ENCODE data around the gene DNAJC22.

Gene DNAJC22

GRCh38 chr12:49345051-49345824 is 1.4 kb upstream of the DNAJC22 start:
- peak; percentile 42 for DNase-seq

- DNase-seq, result peak; percentile 33
Measured at GRCh38 chr12:49345825-49346658, 646 bp upstream of the DNAJC22 start.

DNA sequence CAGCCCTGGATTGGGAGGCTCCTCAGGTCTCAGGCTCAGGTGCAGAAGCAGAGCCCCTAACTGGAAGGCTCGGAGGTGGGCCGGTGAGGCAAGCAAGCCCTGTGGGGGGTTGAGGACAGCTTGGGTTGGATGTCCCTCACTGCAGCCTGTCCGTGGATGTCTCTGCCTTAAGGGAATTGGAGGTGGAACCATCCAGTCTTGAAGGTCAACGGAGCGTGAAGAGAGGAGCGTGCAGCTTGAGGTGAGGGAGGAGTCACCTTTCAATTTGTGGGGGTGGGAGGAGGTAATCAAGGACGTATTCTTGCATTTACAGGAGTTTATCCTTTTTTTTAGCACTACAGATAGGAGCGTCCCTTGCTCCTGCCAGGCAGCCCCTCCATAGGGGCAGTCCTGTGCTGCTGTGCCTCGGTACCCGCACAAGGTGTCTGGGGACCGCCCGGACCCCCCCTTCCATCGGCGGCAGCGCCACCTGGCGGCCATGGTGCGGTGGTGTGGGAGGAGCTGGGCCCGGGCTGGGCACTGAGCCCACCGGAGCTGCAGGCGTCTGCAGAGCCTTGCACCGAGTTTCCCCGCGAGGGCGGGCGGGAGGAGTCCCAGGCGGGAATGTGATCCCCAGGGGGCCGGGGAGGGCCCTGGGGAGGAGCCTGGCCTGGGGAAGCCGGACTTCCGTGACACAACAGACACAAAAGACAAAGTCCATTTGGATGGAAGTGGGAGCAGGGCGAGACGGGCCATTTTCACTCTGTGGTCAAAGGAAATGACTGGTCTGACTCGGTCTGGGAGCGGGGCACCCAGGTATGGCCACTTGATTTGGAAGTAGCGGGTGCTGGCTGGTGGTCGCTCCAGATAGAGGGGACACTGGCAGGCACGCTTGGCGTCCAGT is 864 bp downstream of the DNAJC22 start:
- DNase-seq, result peak; percentile 91

- DNase-seq, result peak; percentile 19
Measured at GRCh38 chr12:49348781-49349180, 2.1 kb downstream of the DNAJC22 start.

DNA sequence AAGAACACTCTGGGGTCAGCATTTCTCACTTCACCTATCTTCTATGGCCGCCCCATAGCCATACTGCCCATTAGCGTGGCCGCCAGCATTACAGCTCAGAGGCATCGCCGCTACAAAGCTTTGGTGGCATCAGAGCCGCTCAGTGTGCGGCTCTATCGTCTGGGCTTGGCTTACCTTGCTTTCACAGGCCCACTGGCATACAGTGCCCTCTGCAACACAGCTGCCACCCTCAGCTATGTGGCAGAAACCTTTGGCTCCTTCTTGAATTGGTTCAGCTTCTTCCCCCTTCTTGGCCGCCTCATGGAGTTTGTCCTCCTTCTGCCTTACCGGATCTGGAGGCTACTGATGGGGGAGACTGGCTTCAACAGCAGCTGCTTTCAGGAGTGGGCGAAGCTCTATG is 2.6 kb downstream of the DNAJC22 start:
- no peak for DNase-seq

- DNase-seq, result no peak
Measured at GRCh38 chr12:49352351-49352750, 5.7 kb downstream of the DNAJC22 start.

DNA sequence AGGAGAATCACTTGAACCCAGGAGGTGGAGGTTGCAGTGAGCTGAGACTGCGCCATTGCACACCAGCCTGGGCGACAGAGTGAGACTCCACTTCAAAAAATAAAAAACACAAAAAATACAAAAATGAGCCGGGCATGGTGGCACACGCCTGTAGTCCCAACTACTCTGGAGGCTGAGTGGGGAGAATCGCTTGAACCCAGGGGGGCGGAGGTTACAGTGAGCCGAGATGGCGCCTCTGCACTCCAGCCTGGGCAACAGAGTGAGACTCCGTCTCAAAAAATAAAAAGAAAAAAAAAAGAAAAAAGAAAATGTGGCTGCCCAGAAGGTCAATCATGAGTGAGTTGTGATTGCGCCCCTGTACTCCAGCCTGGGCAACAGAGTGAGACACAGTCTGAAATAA is 9.2 kb downstream of the DNAJC22 start:
- no peak for DNase-seq

DNA sequence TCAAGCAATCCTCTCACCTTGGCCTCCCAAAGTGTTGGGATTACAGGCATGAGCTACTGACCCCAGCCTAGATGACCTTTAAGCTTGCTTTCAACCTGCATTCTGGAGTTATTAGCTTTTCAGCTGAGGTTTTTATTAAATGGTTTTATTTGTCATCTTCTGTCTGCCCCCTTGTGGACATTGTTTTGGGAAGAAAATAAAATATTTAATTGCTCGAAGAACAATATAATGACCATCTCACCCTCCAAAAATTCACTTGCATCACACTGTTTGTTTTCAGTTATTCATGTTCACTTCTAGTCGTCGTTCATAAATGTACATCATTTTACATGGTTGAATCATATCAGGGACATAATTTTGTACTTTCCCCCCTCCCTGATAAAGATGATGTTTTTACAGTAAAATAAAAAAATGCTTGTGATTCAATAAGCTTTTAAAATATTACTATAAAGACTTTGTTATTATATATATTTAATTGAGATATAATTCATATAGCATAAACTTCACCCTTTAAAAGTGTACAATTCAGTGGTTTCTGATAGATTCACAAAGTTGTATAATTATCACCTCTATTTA is 10.5 kb downstream of the DNAJC22 start:
- DNase-seq, result no peak

DNA sequence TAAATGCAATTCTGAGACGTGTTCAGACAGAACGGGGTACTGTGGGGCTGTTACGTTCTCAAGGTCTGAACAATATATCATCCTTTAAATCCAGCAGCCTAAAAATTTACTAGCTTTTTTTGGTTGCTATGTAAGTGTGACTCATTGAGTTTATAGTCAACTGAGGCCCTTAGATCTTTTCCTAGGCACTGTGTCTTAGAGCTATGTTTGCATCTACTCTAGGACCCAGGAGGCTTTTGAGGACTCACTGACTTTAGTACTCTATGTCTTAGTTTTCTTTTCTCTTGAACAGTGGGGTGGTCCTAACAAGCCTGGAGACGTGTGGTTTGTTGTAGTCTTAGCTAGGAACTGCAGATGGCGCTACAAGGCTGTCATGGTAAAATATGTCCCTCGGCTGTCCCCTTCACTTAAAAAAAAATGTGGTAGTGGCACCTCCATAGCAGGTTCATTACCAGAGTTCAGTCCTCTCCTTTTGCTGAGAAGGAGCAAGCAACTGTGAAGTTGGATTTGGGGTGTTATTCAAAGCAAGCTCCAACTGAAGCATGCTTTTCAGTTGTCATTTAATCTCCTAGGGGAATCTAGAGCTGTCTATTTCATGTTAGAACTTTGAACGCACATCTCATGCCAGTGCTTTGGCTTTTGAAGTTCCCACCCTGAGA is 11.9 kb downstream of the DNAJC22 start:
- DNase-seq, result peak; percentile 61

- no peak for DNase-seq
Measured at GRCh38 chr12:49359671-49360070, 13.0 kb downstream of the DNAJC22 start.

GRCh38 chr12:49362077-49362476 is 15.4 kb downstream of the DNAJC22 start:
- no peak for DNase-seq

DNA sequence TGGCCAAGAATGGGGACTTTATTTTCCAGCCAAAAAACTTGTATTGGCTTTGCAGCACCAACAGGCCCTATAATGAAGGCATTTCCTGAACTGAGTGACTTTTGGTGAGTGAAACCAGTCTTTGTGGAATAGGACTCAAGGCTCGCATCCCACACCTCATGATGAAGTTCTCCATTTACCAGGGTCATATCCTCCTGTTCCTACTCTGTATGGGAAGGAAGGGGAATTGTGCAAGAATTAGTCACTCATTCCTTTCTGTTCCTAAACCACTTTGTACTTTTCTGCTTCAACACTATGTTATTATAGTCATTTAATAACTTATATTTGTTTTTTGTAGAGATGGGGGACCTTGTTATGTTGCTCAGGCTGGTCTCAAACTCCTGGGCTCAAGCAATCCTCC is 18.3 kb downstream of the DNAJC22 start:
- DNase-seq, result no peak

DNA sequence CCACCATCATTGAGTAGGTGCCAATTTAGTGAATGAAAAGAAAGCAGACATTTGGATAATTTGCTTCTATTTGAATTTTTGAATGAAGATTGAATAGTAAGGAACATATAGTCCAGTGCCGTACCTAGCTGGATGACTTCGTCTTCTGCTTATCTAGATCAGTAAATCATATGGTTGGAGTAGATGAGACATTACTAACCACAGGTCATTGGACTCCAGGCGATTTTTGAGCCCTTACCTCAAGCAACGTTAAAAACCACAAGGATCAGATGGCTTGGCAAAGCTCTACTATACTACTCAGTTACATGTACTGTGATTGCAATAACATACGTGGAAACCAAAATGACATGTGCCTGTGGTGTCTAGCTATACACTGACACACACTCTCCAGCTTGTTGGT is 18.9 kb downstream of the DNAJC22 start:
- no peak for DNase-seq

- DNase-seq, result peak; percentile 38
Measured at GRCh38 chr12:49366096-49366651, 19.5 kb downstream of the DNAJC22 start.

DNA sequence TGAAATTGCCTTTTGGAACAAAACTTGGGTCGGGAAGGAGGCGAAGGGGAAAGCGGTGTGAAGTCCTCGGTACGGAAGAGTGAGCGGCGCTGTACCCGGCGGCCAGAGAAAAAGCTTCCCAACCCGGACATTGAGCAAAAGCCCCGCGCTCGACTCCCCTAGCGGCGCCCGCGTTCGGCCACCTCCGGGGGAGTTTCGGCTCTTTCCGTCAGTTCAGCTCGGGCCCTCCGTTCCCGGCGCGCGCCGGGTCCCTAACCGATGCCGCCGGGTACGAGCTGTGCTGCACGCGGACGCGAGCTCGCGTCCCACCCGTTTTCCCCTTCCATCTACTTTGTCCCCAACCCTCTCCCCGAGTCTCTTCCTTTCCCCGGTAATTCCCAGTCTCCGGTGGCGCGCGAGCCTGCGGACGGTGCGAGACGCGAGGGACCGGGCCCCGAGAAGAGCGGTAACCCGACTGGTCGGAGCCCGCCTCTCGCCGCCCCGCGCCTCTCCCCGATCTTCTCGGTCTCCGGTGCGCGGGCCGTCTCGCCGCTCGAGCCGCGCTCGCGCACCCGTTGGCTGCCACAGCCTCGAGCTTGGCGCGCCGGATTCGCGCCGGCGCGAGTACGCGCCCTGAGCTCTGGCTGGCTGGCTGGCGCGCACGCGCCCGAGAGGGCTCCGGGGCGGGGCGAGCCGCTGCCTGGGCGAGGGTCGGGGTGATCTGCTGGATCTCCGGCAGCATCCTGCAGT is 20.1 kb downstream of the DNAJC22 start:
- DNase-seq, result peak; percentile 90

DNA sequence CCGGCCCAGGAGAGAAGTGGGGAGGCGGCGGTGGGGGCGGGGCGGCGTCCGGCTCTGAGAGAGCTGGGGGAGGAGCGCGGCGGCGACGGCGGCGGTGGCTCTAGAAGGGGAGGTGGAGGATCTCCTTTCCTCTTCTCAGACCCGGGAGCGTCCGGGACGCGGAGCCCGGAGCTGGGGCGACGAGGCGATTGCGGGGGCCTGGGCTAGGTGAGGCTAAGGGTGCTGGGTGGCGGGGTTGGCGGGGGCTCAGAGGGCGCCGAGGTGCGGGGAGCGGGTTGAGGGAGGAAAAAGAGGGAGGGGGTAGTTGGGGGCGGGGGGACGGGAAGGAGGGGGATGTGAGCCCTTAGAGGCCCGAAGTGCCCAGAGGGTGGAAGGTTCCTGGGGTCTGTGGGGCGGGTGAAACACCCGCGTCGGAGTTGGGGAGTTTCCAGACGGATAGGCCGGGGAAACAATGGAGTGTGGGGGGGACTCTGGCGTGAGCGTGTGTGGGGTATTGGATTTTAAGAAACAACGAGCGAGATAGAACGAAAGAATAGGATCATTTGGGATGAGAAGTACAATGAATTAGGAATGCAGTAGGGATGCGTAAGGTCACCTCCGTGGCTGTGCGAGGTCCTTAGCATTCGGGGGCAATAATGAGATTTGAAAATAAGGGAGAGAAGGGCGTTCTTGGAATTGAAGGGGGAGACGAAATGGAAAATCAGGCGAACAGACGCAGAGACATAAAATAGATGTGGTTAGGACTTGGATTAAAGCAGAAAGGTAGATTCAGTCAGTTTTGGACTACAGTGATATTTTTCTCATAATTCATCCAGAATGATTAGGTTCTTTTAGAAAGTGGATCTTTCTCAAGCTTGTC is 20.9 kb downstream of the DNAJC22 start, which contains the start of gene SPATS2:
TSS of gene SPATS2 (plus strand) at position 82 of the 859 bp plus-strand sequence. CDS start 93,551 bp downstream, outside the sequence.
- DNase-seq, result peak; percentile 94

- DNase-seq, result no peak
Measured at GRCh38 chr12:49368240-49368600, 21.5 kb downstream of the DNAJC22 start.

- peak; percentile 34 for DNase-seq
Measured at GRCh38 chr12:49369411-49370145, 22.9 kb downstream of the DNAJC22 start.

GRCh38 chr12:49370539-49370938 is 23.9 kb downstream of the DNAJC22 start:
- DNase-seq, result no peak

All from stimulated activated CD8-positive, alpha-beta memory T cell treated with anti-CD3 and anti-CD28 coated beads, Interleukin-4, amount 100 ng/mL, for 48 hours (primary cell).